ENCODE data around the gene PYHIN1.

Gene PYHIN1

GRCh38 chr1:158931055-158931737, at the start of gene PYHIN1:
PYHIN1 (plus strand) TSS chr1:158931552; CDS start chr1:158936911, 5,359 bp downstream.
- DNase-seq (ENCODE audit: low read depth): no peak

DNA sequence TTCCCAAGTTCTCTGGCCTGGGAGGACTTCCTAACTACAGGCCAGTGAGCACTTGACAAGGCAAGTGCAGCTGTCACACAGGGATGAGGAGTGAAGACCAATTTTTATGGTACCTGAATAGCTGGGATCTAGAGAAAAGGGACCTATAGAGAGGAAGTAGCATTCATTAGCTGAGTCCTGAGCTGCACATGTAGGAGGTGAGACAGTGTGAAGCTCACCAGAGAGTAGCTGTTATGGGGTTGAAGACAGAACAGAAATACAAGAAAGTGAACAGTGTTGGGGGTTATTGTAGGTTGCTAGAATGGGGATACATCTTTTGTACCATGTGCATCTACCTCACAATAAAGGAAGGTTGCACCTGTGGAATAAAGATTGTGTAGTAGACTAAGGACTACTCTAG, 37.7 kb upstream of the PYHIN1 start:
- no peak for DNase-seq (ENCODE audit: low read depth)

DNA sequence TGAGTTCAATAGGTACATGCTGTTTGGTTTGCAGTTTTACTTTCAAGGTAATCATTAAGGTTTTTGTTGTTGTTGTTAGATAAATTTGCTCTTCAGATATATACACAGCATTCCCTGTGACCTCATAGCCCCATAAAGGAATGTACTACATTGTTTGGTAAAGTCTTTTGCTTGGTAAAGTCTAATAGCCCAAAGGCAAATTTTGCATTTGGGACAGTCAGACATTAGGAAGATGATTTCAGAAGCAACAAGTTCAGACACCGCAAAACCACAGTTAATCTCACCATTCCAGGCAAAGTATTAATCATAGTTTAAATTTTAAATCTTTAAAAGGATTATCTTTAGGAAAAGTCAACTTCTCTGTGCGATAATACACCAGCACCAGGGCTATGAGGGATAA, 32.6 kb upstream of the PYHIN1 start:
- no peak for DNase-seq (ENCODE audit: low read depth)

GRCh38 chr1:158901623-158902022, 29.7 kb upstream of the PYHIN1 start:
- DNase-seq (ENCODE audit: low read depth): no peak

GRCh38 chr1:158916085-158916484, 15.3 kb upstream of the PYHIN1 start:
- DNase-seq (ENCODE audit: low read depth): no peak

- no peak for DNase-seq (ENCODE audit: low read depth)
These were observed 6.7 kb upstream of the PYHIN1 start for GRCh38 chr1:158924677-158925076.

- peak; percentile 26 for DNase-seq (ENCODE audit: low read depth)
These were observed 848 bp upstream of the PYHIN1 start for GRCh38 chr1:158930504-158930903.

GRCh38 chr1:158932171-158932570, 819 bp downstream of the PYHIN1 start:
- DNase-seq (ENCODE audit: low read depth): no peak

DNA sequence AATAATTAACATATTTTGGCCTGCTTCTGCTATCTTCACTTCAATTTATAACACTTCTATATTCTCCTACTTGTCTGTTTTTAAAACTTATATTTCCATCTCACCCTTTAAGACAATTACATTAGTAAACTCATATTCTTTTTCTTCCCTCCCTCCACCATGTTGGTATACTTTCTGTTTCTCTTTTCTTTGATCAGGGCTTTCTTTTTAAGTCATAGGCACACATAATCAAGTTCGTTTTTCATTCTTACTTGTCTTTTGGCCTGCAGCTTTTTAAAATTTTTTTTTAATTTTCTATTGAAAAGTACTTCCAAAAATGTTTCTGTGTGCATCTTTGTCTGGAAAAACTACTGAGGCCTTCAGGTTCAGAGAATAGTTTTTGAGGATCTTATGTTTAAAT, 2.3 kb downstream of the PYHIN1 start:
- no peak for DNase-seq (ENCODE audit: low read depth)

- no peak for DNase-seq (ENCODE audit: low read depth)
These were observed 7.8 kb downstream of the PYHIN1 start for GRCh38 chr1:158939180-158939579.

DNA sequence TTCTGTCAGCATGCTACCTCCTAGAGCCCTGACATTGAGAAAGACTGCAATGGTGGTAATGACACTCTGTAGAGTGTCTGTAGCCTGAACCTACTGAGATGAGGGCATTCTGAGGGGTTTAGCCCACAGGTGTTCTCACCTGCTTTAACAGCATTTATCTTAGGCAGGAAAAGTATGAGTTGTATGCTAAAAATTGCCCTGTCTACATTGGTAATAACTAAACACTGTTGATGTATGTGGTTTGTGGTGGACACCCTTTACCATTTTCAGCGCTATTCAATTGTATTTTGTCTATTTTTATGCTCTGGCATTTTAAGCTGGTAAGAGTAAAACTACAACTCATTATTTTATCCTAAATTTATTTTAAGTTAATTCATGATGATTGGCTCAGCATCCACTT, 10.0 kb downstream of the PYHIN1 start:
- DNase-seq (ENCODE audit: low read depth): no peak

GRCh38 chr1:158942490-158942889, 11.1 kb downstream of the PYHIN1 start:
- DNase-seq (ENCODE audit: low read depth): no peak

DNA sequence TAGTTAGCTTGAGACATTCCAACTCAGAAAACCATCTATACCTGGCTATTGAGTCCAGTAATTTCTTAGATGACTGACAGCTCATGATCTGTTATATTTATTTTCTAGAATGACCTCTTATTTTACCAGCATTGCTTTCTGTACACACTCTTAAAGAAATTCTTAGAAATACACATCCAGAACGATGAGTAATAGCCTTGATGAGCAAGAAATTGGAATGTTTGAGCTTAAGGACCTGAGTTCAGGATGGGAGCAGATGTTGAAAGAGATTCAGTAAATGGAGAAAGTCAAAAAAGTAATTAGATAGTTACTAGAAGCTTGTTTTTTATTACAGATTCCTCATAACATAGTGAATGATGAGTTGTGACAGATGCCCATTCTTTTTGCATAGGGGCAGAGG, 11.7 kb downstream of the PYHIN1 start:
- DNase-seq (ENCODE audit: low read depth): no peak

DNA sequence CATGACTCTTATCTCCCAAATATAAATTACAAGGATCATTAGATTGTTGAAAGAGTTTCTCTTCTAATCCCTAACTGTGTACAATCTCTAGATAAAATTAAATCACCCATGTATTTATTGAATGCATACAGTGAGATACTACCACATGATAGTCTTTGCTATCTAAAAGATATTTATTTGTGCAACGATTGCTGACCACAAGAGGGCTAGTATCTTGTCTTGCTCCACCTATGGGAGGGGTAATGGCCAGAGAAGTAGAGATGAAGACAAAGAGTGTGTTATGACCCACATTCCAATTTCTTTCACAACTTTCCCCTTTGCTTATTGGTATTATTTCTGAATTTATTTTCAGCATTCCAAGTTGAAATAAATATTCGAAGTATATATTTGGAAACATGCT, 13.7 kb downstream of the PYHIN1 start:
- DNase-seq (ENCODE audit: low read depth): no peak

GRCh38 chr1:158946785-158947184, 15.4 kb downstream of the PYHIN1 start:
- DNase-seq (ENCODE audit: low read depth): no peak

DNA sequence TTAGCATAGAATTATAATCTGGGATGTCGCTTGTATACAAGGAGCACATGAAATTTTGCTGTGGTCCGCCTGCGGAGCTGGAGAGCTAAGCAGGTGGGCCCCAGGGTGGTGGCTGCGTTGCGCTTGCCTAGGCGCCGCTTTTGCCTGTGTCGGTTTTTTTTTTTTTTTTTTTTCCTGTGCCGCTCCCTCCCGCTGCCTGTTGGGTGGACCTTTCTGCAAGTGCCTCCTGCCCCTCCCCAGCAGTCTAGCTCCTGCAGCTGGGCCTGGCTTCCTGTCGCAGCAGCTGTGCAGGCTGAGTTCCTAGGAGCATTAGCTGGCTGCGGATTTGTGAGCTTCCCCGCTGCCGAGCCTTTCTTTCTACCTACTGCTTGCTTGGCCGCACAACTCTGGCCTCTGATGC, 20.6 kb downstream of the PYHIN1 start:
- DNase-seq (ENCODE audit: low read depth): no peak

GRCh38 chr1:158952416-158952815, 21.1 kb downstream of the PYHIN1 start:
- DNase-seq (ENCODE audit: low read depth): no peak

DNA sequence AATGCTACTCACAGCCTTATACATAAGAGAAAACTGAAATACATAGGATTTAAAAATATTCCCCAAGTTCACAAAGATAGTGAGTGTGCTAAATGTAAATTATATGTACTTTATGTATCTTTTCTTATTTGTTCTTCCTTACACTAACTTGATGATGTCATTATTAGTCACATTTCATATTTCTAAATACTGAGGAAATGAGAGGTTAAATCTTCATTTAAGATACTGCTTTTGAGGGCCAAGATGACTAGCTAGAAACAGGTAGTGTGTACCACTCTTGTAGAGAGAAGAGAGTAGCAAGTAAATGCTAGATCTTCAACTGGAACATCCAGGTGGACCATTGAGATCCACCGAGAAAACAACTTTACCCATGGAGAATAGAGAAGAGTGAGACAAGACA, 29.8 kb downstream of the PYHIN1 start:
- no peak for DNase-seq (ENCODE audit: low read depth)

DNA sequence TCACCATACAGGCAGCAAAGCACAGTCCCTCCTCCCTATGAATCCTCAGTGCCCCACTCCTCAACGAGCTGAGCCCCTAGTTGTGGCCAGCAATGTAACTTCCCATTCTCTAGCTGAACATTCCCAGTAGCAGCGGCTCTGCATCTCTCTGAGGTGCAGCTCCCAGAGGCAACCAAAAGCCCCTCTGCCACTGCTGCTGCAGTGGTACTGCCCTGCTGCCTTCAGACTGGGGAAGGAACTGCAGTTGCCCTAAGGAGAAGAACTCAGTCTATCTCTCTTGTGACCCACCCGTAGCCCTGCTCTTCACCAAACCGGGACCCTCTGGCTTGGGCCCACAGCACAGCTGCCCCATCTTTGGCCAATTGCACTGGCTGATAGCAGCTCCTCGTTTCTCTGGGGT, 31.6 kb downstream of the PYHIN1 start:
- no peak for DNase-seq (ENCODE audit: low read depth)

DNA sequence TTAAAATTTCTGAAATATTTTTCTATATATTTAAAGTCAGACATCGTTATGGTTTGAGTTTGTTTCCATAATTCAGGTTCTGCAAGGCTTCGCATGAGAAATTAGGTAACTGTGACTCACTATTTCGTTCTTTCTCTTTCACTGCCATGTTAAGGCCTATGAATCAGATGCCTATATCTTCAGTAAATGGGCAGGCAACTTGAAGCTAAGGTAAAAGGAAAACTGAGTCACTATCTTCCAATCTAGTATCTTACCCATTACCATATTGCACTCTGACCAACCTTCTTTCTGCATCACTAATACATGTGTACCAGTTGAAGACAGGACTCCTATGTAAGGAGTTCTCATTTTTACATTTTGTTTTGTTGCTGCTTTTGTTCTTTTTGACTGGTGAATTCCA, 37.8 kb downstream of the PYHIN1 start:
- DNase-seq (ENCODE audit: low read depth): no peak

DNA sequence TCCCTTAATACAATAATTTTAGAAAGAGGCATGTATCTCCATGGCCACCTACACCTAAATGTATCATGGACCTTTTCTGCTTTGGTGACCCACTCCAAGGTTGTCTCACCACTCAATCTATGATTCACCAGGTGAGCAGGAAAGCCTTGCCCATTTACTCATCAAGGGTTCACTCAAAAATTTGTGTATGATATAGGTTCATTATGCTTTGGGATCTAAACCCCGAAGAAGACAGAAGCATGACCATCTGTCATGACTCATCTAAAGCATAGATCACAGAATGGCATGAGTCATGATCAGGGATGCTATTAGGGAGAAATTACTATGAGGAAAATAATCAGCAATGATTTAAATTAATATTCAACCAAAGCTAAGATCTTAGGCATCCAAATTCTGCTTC, 38.5 kb downstream of the PYHIN1 start:
- no peak for DNase-seq (ENCODE audit: low read depth)

- DNase-seq (ENCODE audit: low read depth): no peak
These were observed 41.5 kb downstream of the PYHIN1 start for GRCh38 chr1:158972841-158973240.

- no peak for DNase-seq (ENCODE audit: low read depth)
These were observed 44.9 kb downstream of the PYHIN1 start for GRCh38 chr1:158976219-158976618.

GRCh38 chr1:158978730-158979129, 47.4 kb downstream of the PYHIN1 start:
- no peak for DNase-seq (ENCODE audit: low read depth)

GRCh38 chr1:158979229-158979628, 47.9 kb downstream of the PYHIN1 start:
- DNase-seq (ENCODE audit: low read depth): no peak

All from stimulated activated CD8-positive, alpha-beta memory T cell treated with anti-CD3 and anti-CD28 coated beads, Interleukin-15, amount 100 ng/mL, for 1 hour (primary cell).